ENCODE data around the gene BICRAL.

Gene BICRAL

DNA sequence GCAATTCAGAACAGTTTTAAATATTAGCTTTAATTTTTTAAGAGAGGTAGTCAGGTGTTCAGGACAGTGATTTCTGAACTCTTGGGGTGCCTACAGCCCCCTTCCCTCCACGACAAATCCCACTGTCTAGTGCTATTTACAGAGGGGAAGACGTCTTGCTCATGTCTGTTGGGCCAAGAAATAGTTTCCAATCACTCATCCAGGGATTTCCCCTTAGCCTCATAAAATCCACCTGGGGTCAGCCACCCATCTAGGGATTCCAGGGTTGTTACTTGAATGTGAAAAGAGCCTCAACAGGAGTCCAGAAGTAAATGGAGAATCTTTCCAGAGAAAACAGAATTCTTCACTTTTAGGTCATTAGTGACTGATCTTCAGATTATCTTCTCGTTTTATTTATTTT lies 37.0 kb downstream of the BICRAL start:
- no CpG with 5 or more reads among the region's 3 CpGs for WGBS, 2 experiments (ENCODE audit: insufficient coverage in 2 of 2)
- no peak overlapping the region for H3K4me3 ChIP-seq (ENCODE audit: extremely low read depth, insufficient read depth, low read length, poor library complexity, severe bottlenecking)
- no peaks in the 10 kb centered on the region for H3K4me1 ChIP-seq (ENCODE audit: control insufficient read depth, insufficient read depth, low read length, poor library complexity, severe bottlenecking)
- peaks cover 10% of the 10 kb centered on the region for H3K36me3 ChIP-seq (ENCODE audit: control insufficient read depth, insufficient read depth, low read length)
- H3K9me3 ChIP-seq (ENCODE audit: control insufficient read depth, low read length), result no peaks in the 10 kb centered on the region
- no peak overlapping the region for H3K27ac ChIP-seq (ENCODE audit: low read depth, low read length, severe bottlenecking)

DNA sequence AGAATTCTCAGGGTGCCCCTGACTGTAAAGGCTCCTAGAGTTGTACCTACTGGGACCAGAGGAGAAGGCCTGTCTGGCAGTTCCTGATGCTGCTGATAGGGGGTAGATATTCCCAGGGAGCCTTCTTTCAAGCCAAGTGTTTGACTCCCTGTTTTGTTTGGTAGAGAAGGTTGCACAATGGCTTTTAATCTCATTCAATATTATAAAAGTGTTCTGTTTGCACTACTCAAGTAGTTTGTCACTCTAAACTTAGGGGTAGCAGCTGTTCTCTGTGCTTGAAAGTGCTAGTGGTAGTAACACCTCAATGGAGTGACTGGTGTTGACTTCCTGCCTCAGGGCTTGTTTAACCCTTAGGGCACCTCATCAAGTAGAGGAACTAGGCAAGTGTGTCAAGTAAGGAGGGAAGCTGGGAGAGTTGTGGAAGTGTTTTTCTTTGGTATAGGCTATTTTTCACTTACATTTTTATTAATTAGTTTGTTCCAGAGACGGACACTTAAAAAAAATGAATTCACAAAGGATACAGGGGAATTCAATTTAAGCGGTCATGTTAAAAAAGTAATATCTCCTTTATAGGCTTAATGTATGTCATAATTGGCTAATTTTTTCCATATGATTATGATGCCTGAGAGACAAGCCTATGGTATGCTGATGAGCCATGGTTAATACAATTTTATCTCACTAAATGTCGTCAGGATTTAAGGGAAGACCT lies 38.1 kb downstream of the BICRAL start:
- Histone ChIP-seq H3K4me1 (ENCODE audit: control insufficient read depth, insufficient read depth, low read length, poor library complexity, severe bottlenecking) (no peaks in the 10 kb centered on the region), H3K36me3 (ENCODE audit: control insufficient read depth, insufficient read depth, low read length) (peaks cover 14% of the 10 kb centered on the region), H3K27ac (ENCODE audit: low read depth, low read length, severe bottlenecking) (no peak overlapping the region), H3K4me3 (ENCODE audit: extremely low read depth, insufficient read depth, low read length, poor library complexity, severe bottlenecking) (no peak overlapping the region), H3K9me3 (ENCODE audit: control insufficient read depth, low read length) (no peaks in the 10 kb centered on the region)
- WGBS, 2 experiments (ENCODE audit: insufficient coverage in 2 of 2), result 80% methylated on average over 1 of the region's 3 CpGs; no CpG with 5 or more reads in 1 of the 2 experiments

DNA sequence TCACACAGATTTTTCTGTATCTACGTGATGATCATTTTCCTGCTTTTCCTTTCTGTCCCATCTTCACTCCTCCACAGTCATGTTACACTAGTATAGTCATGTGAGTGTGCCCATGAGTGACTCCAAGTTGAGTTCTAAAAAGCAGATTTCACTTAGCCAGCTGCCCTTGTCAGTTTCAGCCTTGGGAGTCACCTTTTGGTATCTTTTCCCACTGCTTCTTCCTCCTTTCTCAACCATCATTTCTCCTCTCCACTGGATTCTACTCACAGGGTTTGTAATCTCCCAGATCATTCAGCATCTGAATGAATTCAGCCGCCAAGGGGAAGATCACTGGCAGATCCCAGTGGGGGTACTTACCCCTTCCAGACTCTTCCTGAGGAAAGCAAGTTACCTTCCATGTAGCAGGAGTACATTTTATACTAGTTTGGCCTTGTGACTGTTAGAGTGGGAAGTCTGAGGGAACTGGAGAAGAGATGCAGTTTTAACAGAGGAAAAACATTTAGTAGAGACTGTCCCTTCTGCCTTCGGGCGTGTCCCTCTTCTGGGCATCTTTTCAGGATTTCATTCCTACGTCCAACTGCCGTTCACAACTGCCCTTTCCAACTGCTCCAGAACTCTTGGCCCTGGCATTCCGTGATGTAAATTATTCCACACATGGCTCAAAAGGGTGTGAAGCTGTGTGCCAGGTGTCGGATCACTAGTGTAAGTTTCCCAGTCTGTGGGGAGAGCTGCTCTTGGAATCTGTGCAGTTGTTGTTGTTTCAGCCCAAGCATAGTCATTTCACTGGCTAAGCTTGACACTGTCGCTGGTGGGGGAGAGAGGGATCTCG lies 38.9 kb downstream of the BICRAL start:
- Histone ChIP-seq H3K36me3 (ENCODE audit: control insufficient read depth, insufficient read depth, low read length) (peaks cover 14% of the 10 kb centered on the region), H3K9me3 (ENCODE audit: control insufficient read depth, low read length) (no peaks in the 10 kb centered on the region), H3K4me1 (ENCODE audit: control insufficient read depth, insufficient read depth, low read length, poor library complexity, severe bottlenecking) (no peaks in the 10 kb centered on the region), H3K4me3 (ENCODE audit: extremely low read depth, insufficient read depth, low read length, poor library complexity, severe bottlenecking) (no peak overlapping the region), H3K27ac (ENCODE audit: low read depth, low read length, severe bottlenecking) (no peak overlapping the region)
- 86 to 95% methylated on average over 6 to 7 of the region's 10 CpGs for WGBS, 2 experiments (ENCODE audit: insufficient coverage in 2 of 2)

DNA sequence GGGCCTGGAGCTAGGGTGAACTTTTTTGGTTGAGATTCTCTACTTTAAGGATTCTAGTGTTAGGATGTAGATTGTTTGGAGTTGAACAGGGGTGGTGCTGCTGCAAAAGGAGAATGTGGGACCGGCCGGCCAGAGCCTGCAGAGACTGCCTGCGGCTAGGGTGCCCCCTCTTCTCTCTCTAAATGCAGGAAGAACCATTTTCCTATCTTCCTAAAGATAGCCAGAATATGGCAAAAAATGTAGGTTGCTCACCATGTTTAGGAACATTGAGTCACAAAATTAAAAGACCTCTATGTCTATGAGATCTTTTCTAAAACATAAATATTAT lies 39.5 kb downstream of the BICRAL start:
- no peaks in the 10 kb centered on the region for H3K4me1 ChIP-seq (ENCODE audit: control insufficient read depth, insufficient read depth, low read length, poor library complexity, severe bottlenecking)
- H3K9me3 ChIP-seq (ENCODE audit: control insufficient read depth, low read length), result no peaks in the 10 kb centered on the region
- 93% methylated on average over 3 of the region's 3 CpGs; no CpG with 5 or more reads in 1 of the 2 experiments for WGBS, 2 experiments (ENCODE audit: insufficient coverage in 2 of 2)
- peaks cover 14% of the 10 kb centered on the region for H3K36me3 ChIP-seq (ENCODE audit: control insufficient read depth, insufficient read depth, low read length)
- H3K4me3 ChIP-seq (ENCODE audit: extremely low read depth, insufficient read depth, low read length, poor library complexity, severe bottlenecking), result no peak overlapping the region
- no peak overlapping the region for H3K27ac ChIP-seq (ENCODE audit: low read depth, low read length, severe bottlenecking)

DNA sequence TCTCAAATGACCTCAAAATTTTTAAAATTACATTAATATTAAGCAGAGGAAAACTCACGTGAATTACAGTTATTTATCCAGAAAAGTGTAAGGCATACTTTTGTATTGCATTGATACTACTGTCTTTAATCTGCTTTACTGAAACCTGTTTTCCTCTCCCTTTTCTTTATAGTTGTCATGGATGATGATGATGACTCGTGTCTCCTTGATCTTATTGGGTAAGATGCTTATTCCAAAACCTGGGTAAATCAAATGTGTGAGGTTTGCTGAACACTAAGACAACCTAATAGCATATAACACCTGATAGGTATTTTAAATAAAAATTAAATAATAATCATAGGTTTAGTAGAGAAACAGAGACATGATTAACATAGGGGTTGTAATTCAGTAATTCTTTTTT lies 40.0 kb downstream of the BICRAL start:
- Histone ChIP-seq H3K27ac (ENCODE audit: low read depth, low read length, severe bottlenecking) (no peak overlapping the region), H3K9me3 (ENCODE audit: control insufficient read depth, low read length) (no peaks in the 10 kb centered on the region), H3K4me3 (ENCODE audit: extremely low read depth, insufficient read depth, low read length, poor library complexity, severe bottlenecking) (no peak overlapping the region), H3K4me1 (ENCODE audit: control insufficient read depth, insufficient read depth, low read length, poor library complexity, severe bottlenecking) (no peaks in the 10 kb centered on the region), H3K36me3 (ENCODE audit: control insufficient read depth, insufficient read depth, low read length) (peaks cover 14% of the 10 kb centered on the region)
- no CpG with 5 or more reads among the region's 2 CpGs for WGBS, 2 experiments (ENCODE audit: insufficient coverage in 2 of 2)

DNA sequence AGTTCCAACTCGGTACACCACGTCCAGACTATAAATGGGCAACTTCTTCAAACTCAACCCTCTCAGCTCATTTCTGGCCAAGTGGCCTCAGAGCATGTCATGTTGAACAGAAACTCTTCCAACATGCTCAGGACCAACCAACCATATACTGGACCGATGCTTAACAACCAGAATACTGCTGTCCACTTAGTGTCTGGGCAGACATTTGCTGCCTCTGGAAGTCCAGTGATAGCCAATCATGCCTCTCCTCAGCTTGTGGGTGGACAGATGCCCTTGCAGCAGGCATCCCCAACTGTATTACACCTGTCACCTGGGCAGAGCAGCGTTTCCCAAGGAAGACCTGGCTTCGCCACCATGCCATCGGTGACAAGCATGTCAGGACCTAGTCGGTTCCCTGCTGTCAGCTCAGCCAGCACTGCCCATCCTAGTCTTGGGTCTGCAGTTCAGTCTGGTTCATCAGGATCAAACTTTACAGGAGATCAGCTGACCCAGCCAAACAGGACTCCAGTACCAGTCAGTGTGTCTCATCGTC lies 47.8 kb downstream of the BICRAL start:
- Histone ChIP-seq H3K36me3 (ENCODE audit: control insufficient read depth, insufficient read depth, low read length) (peaks cover 17% of the 10 kb centered on the region), H3K4me3 (ENCODE audit: extremely low read depth, insufficient read depth, low read length, poor library complexity, severe bottlenecking) (no peak overlapping the region), H3K4me1 (ENCODE audit: control insufficient read depth, insufficient read depth, low read length, poor library complexity, severe bottlenecking) (no peaks in the 10 kb centered on the region), H3K27ac (ENCODE audit: low read depth, low read length, severe bottlenecking) (no peak overlapping the region), H3K9me3 (ENCODE audit: control insufficient read depth, low read length) (no peaks in the 10 kb centered on the region)
- WGBS, 2 experiments (ENCODE audit: insufficient coverage in 2 of 2), result 88 to 95% methylated on average over 7 to 8 of the region's 8 CpGs

DNA sequence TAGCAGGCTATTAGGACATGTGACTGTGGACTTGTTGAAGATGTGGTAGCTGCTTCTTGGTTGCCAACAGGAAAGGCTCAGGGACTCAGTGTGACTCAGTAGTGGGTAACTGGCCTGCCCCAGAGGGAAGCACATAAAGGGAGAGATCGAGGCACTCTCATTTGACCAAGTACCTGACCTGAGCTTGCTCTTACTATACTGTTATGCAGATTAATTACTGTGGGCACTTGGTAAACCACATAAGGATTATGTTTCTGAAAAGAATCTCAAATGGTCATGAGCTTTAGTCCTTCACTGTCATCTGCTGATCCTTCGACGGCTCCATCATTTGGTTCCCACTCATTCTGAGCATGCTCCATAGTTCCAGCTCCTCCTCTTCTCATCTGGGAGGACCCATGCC lies 49.4 kb downstream of the BICRAL start:
- peaks cover 17% of the 10 kb centered on the region for H3K36me3 ChIP-seq (ENCODE audit: control insufficient read depth, insufficient read depth, low read length)
- no peak overlapping the region for H3K27ac ChIP-seq (ENCODE audit: low read depth, low read length, severe bottlenecking)
- WGBS, 2 experiments (ENCODE audit: insufficient coverage in 2 of 2), result 100% methylated on average over 1 to 3 of the region's 3 CpGs
- no peak overlapping the region for H3K4me3 ChIP-seq (ENCODE audit: extremely low read depth, insufficient read depth, low read length, poor library complexity, severe bottlenecking)
- no peaks in the 10 kb centered on the region for H3K4me1 ChIP-seq (ENCODE audit: control insufficient read depth, insufficient read depth, low read length, poor library complexity, severe bottlenecking)
- no peaks in the 10 kb centered on the region for H3K9me3 ChIP-seq (ENCODE audit: control insufficient read depth, low read length)

DNA sequence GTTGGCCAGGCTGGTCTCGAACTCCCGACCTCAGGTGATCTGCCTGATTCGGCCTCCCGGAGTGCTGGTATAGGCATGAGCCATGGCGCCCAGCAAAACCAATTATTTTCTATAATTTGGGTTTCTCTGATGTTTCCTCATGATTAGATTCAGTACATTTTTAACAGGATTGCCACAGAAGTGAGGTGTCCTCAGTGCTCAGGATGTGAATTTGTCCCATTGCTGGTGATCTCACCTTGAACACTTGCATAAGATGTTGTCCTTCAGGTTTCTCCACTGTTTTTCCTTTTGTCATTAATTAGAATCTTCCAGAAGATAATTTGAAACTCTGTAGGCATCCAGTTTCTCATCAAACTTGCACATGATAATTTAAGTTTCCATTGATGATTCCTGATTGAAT lies 52.2 kb downstream of the BICRAL start:
- Histone ChIP-seq H3K36me3 (ENCODE audit: control insufficient read depth, insufficient read depth, low read length) (peaks cover 9% of the 10 kb centered on the region), H3K4me3 (ENCODE audit: extremely low read depth, insufficient read depth, low read length, poor library complexity, severe bottlenecking) (no peak overlapping the region), H3K9me3 (ENCODE audit: control insufficient read depth, low read length) (no peaks in the 10 kb centered on the region), H3K27ac (ENCODE audit: low read depth, low read length, severe bottlenecking) (no peak overlapping the region), H3K4me1 (ENCODE audit: control insufficient read depth, insufficient read depth, low read length, poor library complexity, severe bottlenecking) (no peaks in the 10 kb centered on the region)
- WGBS, 2 experiments (ENCODE audit: insufficient coverage in 2 of 2), result 98 to 100% methylated on average over 4 to 5 of the region's 5 CpGs

DNA sequence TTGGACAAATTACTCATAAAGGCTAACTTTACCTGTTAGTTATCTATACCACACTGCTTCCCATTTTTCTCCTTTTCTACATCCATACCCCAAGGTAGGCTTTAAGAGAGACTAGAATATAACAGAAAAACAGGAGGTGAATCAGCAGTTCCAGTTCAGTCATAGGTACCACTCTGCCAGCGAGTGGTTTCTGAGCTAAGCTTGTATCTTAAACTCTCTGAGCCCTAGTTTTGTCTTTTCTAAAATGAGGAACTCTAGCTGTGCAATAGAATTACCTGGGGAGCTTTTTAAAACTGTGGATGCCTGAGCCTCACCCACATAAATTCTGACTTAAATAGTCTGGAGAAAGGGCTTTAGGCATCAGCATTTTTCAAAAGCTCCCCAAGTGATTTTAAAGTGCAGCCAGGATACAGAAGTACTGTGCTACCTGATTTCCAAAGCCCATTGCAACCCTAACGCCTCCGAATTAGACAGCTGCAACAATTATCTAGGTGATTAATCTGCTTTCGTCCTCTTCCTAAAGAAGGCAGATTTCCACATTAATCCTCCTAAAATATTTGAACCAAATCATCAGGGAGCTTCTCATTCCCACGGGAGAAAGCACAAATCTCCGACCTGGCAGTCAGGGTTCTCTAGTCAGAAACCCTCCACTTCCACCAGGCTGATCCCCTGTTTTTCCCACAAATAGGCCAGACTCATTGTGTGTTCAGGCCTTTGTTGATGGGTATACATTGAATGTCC lies 60.2 kb downstream of the BICRAL start:
- no peak overlapping the region for H3K27ac ChIP-seq (ENCODE audit: low read depth, low read length, severe bottlenecking)
- H3K9me3 ChIP-seq (ENCODE audit: control insufficient read depth, low read length), result no peaks in the 10 kb centered on the region
- peaks cover 3% of the 10 kb centered on the region for H3K36me3 ChIP-seq (ENCODE audit: control insufficient read depth, insufficient read depth, low read length)
- H3K4me1 ChIP-seq (ENCODE audit: control insufficient read depth, insufficient read depth, low read length, poor library complexity, severe bottlenecking), result no peaks in the 10 kb centered on the region
- H3K4me3 ChIP-seq (ENCODE audit: extremely low read depth, insufficient read depth, low read length, poor library complexity, severe bottlenecking), result no peak overlapping the region
- WGBS, 2 experiments (ENCODE audit: insufficient coverage in 2 of 2), result 86 to 92% methylated on average over 5 to 6 of the region's 6 CpGs

DNA sequence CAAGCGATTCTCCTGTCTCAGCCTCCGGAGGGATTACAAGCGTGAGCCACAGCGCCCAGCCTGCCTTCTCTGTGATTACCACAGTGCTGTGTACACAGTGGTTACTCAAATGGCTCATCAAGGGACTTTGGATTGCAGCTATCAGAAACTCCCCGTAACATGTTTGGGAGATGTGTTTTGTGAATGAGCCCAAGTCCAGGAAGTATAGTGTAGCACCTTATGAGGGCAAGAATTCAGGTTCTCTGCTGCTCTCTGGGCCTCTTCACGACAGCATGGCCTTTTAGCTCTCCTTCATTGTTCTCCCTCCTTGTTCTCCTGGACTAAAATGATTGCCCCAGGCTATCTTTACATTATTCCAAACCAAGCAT lies 63.5 kb downstream of the BICRAL start:
- H3K4me3 ChIP-seq (ENCODE audit: extremely low read depth, insufficient read depth, low read length, poor library complexity, severe bottlenecking), result no peak overlapping the region
- H3K9me3 ChIP-seq (ENCODE audit: control insufficient read depth, low read length), result no peaks in the 10 kb centered on the region
- H3K4me1 ChIP-seq (ENCODE audit: control insufficient read depth, insufficient read depth, low read length, poor library complexity, severe bottlenecking), result no peaks in the 10 kb centered on the region
- 93 to 98% methylated on average over 6 of the region's 6 CpGs for WGBS, 2 experiments (ENCODE audit: insufficient coverage in 2 of 2)
- no peak overlapping the region for H3K27ac ChIP-seq (ENCODE audit: low read depth, low read length, severe bottlenecking)
- H3K36me3 ChIP-seq (ENCODE audit: control insufficient read depth, insufficient read depth, low read length), result peaks cover 3% of the 10 kb centered on the region
